ENCODE results near the gene NAT10. TPM values are rescaled to one million over a fixed set of nuclear protein-coding genes. Genes with fewer than 3 reads are reported as not detected.

NAT10 gene
- total RNA-seq, 1 donor = 20.6 TPM

- H4K20me1 ChIP-seq (ENCODE audit: insufficient read depth, low read length) = peaks cover 14% of the 10 kb centered on the region
- peaks cover 23% of the 10 kb centered on the region for H3K4me1 ChIP-seq (ENCODE audit: insufficient read depth, low read length)
- no peaks in the 10 kb centered on the region for H3K79me2 ChIP-seq (ENCODE audit: insufficient read depth, low read length)
- TF ChIP-seq CTCF (IDR thresholded peaks at IDR 0.05; ENCODE audit: extremely low read depth, low read depth, low read length) = no peak
- no peaks in the 10 kb centered on the region for H3K27me3 ChIP-seq (ENCODE audit: insufficient read depth, low read length)
- H3K4me2 ChIP-seq (ENCODE audit: insufficient read depth, low read length) = no peak overlapping the region
- no peak overlapping the region for H2AFZ ChIP-seq (ENCODE audit: low read length)
- H3K27ac ChIP-seq (ENCODE audit: low read depth, low read length) = no peak overlapping the region
- DNase-seq (ENCODE audit: insufficient read length, low spot score, missing footprints) = no peak
- H3K4me3 ChIP-seq (ENCODE audit: insufficient read depth, low read length) = no peak overlapping the region
- no peaks in the 10 kb centered on the region for H3K36me3 ChIP-seq (ENCODE audit: insufficient read depth, low read length)
- H3K9me3 ChIP-seq (ENCODE audit: low read depth, low read length) = no peaks in the 10 kb centered on the region
These were observed 85.0 kb downstream of the NAT10 start for GRCh38 chr11:34190192-34191139.

- H3K4me1 ChIP-seq (ENCODE audit: insufficient read depth, low read length) = peaks cover 17% of the 10 kb centered on the region
- H3K9me3 ChIP-seq (ENCODE audit: low read depth, low read length) = no peaks in the 10 kb centered on the region
- no peak overlapping the region for H3K4me3 ChIP-seq (ENCODE audit: insufficient read depth, low read length)
- H3K4me2 ChIP-seq (ENCODE audit: insufficient read depth, low read length) = no peak overlapping the region
- peak overlapping the region; percentile 77 for H3K27ac ChIP-seq (ENCODE audit: low read depth, low read length)
- H3K27me3 ChIP-seq (ENCODE audit: insufficient read depth, low read length) = no peaks in the 10 kb centered on the region
- H3K79me2 ChIP-seq (ENCODE audit: insufficient read depth, low read length) = no peaks in the 10 kb centered on the region
- no peak overlapping the region for H2AFZ ChIP-seq (ENCODE audit: low read length)
- TF ChIP-seq CTCF (IDR thresholded peaks at IDR 0.05; ENCODE audit: extremely low read depth, low read depth, low read length) = no peak
- H4K20me1 ChIP-seq (ENCODE audit: insufficient read depth, low read length) = peaks cover 10% of the 10 kb centered on the region
- DNase-seq (ENCODE audit: insufficient read length, low spot score, missing footprints) = no peak
- no peaks in the 10 kb centered on the region for H3K36me3 ChIP-seq (ENCODE audit: insufficient read depth, low read length)
These were observed 86.1 kb downstream of the NAT10 start for GRCh38 chr11:34191578-34191977.

GRCh38 chr11:34192481-34193401 is 87.3 kb downstream of the NAT10 start:
- H2AFZ ChIP-seq (ENCODE audit: low read length) = peak overlapping the region; percentile 59
- H3K9me3 ChIP-seq (ENCODE audit: low read depth, low read length) = no peaks in the 10 kb centered on the region
- peak overlapping the region; percentile 54 for H3K4me3 ChIP-seq (ENCODE audit: insufficient read depth, low read length)
- H3K27me3 ChIP-seq (ENCODE audit: insufficient read depth, low read length) = no peaks in the 10 kb centered on the region
- peaks cover 12% of the 10 kb centered on the region for H4K20me1 ChIP-seq (ENCODE audit: insufficient read depth, low read length)
- H3K36me3 ChIP-seq (ENCODE audit: insufficient read depth, low read length) = no peaks in the 10 kb centered on the region
- H3K79me2 ChIP-seq (ENCODE audit: insufficient read depth, low read length) = no peaks in the 10 kb centered on the region
- peaks cover 17% of the 10 kb centered on the region for H3K4me1 ChIP-seq (ENCODE audit: insufficient read depth, low read length)
- TF ChIP-seq CTCF (IDR thresholded peaks at IDR 0.05; ENCODE audit: extremely low read depth, low read depth, low read length) = no peak
- H3K27ac ChIP-seq (ENCODE audit: low read depth, low read length) = peak overlapping the region; percentile 77
- DNase-seq (ENCODE audit: insufficient read length, low spot score, missing footprints) = peak; percentile 99
- H3K4me2 ChIP-seq (ENCODE audit: insufficient read depth, low read length) = peak overlapping the region; percentile 65

Measured in osteoblast (primary cell).